Prostate gland (tissue), 2 donors: ENCODE results near the gene CELF4.

ENCODE experiments used
- CTCF ChIP-seq, 4 experiments: fragments of 200-600 bp in 2 of 4; fragments of 450-650 bp in 2 of 4; sonication (generic) in 2 of 4; IDR thresholded peaks; 1 replicate in 3 of 4; 2 replicates in 1 of 4; pipeline ENCODE4 v1.5.1; 2016 to 2019; ENCODE audit warnings: antibody characterized with exemption in 4 of 4, mild to moderate bottlenecking in 2 of 4, moderate library complexity in 2 of 4
- POLR2A ChIP-seq: fragments of 450-650 bp; IDR thresholded peaks from one replicate; pipeline ENCODE4 v1.6.1; 2016; ENCODE audit warnings: antibody characterized with exemption, mild to moderate bottlenecking
- POLR2AphosphoS5 ChIP-seq: sonication (generic); formaldehyde crosslinking; IDR thresholded peaks from one replicate; pipeline ENCODE4 v1.6.1; 2017; ENCODE audit warnings: antibody characterized with exemption

- no peak for TF ChIP-seq CTCF (IDR thresholded peaks at IDR 0.05)
- TF ChIP-seq POLR2A = no peak
- TF ChIP-seq POLR2AphosphoS5 = no peak
Measured at GRCh38 chr18:37253394-37254235, 312.0 kb downstream of the CELF4 start.
